ENCODE results near the gene UBE2QL1.

GRCh38 chr5:6439588-6440550 lies 8.8 kb upstream of the UBE2QL1 start:
- TF ChIP-seq FOSL1 (IDR thresholded peaks at IDR 0.05; ENCODE audit: low read depth) (no peak), EZH2 (IDR thresholded peaks at IDR 0.05) (no peak), POLR2A (IDR thresholded peaks at IDR 0.05; ENCODE audit: borderline replicate concordance, extremely low read depth, insufficient read depth, insufficient read length) (no peak), CTCF (IDR thresholded peaks at IDR 0.05 in 2 of 3, conservative IDR thresholded peaks at IDR 0.05 in 1 of 3; ENCODE audit: borderline replicate concordance in 1 of 3, insufficient read depth in 1 of 3, low read depth in 2 of 3, low read length in 2 of 3) (no peak), POLR2AphosphoS5 (IDR thresholded peaks at IDR 0.05; ENCODE audit: low read depth, low read length) (no peak), MAX (IDR thresholded peaks at IDR 0.05) (no peak), ZNF274 (IDR thresholded peaks at IDR 0.05; ENCODE audit: low read depth, low read length) (no peak), EZH2phosphoT487 (IDR thresholded peaks at IDR 0.05; ENCODE audit: borderline replicate concordance) (no peak)

Data from HCT116 (cell line).